GM18861 (cell line): ENCODE results near the gene GFRAL.

Experiments
- ATAC-seq: cut with Tn5 transposase; IDR thresholded peaks from one replicate; pipeline ENCODE4 v1.9.1; 2021; ENCODE audit not compliant: unreplicated experiment

GFRAL gene

DNA sequence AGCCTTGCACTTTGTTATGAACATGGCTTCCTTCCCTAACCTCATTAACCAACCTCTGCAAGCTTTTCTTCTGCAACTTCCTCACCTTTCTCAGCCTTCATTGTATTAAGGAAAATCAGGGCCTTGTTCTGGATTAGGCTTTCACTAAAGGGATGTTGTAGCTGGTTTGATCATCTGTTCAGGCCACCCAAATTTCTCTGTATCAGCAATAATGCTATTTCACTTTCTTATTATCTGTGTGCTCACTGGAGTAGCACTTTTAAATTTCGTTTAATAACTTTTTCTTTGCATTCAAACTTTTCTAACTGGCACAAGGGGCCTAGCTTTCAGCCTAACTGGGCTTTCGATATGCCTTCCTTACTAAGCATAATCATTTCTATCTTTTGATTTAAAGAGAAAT is 96.7 kb downstream of the GFRAL start:
- no peak for ATAC-seq

DNA sequence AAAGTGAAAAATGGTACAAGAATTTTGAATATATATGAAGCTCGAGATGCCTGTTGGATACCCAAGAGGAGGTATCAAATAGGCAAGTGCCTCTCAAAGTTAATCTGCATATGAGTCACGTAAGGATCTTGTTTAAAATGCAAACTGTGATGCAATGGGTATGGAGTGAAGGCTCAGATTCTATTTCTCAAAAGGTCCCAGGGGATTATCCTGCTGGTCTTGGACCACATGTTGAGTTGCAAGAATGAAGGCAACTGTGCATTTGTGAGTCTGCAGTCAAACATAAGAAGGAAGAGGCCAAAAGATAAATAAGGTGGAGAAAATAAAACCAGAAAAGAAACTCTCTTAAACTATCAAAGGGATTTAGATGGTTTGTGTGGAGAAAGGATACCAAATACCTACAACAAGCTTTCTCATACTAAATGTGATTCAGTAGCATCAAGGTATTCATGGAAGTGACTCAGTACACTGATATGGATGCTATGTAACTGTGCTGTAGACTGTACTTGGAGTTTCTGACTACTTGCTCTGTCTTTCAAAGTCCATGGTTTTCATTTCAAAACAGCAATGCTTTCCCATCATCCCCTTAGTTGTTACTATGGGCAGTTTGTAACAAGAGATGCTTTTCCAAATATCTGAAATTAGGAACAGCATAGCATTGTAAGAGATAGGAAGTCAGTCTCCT is 106.3 kb downstream of the GFRAL start:
- no peak for ATAC-seq

DNA sequence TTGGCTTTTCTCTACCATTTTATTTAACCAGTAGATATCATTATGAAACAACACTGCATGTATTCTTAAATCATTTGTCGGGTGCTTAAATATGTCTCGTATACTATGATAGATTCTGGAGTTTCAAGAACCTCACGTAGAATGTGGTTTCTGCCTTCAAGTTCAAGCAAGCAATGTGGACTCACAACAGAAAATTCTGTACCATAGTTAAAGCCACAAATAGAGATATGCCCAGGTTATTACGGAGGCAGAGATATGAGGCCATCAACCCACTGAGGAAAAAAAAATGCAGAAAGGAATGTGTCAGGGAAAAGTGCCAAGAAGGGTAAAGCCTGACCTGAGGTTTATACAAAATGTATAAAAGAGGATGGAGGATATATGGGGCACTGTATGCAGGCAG is 109.9 kb downstream of the GFRAL start:
- ATAC-seq: no peak

DNA sequence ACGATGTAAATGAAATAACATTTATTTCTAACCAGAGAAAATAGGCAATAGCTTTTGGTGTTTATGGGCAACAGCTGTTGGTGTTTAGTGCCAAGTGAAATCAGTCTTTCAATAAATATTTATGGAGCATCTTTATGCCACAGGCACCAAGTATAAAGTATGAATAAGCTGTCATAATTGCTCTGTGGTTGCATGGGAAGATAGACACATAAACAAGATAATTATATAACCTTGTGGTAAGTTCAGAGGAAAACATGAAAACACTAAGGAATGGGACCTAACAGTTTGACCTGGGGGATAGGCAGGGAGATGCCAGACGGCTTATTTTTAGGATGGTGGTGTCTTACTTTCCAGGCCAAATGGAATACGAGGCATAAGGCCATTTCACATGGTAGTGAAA is 110.9 kb downstream of the GFRAL start:
- ATAC-seq: no peak

DNA sequence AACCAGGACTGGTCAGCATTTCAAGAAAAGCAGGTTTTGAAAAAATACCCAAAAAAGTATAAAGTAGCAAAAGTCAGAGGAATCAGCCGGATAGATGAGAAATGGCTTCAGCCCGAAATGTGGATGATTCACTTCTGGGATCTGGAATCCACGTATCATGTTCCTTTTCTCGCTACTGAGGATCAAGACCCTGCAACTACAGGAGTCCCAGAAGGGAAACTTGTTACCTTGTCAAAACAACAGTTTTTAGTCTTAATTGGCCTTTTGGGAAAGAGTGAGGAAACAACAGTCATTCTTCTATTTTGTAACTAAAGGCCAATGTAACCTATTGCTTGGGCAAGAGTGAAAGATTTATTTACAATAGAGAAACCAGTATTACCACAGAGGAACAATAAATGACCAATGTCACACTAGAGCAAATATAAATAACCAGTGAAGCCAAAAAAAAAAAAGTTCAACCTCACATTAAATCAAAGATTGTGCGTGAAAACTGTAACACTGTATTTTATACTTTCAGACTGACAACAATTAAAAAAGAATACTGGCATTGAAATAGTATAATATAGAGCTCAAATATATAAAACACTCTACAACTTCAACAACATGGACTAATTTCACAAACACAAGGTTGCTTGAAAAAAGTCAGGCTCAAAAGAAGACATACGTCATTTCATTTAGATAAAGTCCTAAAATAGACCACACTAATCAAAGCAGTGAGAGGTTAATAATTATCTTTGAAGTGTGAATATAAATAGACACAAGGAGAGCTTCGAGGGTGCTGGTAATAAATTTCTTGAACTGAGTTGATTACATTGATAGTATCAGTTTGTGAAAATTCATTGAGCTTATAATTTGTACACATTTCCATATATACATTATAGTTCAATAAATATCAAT is 116.2 kb downstream of the GFRAL start:
- ATAC-seq: no peak

DNA sequence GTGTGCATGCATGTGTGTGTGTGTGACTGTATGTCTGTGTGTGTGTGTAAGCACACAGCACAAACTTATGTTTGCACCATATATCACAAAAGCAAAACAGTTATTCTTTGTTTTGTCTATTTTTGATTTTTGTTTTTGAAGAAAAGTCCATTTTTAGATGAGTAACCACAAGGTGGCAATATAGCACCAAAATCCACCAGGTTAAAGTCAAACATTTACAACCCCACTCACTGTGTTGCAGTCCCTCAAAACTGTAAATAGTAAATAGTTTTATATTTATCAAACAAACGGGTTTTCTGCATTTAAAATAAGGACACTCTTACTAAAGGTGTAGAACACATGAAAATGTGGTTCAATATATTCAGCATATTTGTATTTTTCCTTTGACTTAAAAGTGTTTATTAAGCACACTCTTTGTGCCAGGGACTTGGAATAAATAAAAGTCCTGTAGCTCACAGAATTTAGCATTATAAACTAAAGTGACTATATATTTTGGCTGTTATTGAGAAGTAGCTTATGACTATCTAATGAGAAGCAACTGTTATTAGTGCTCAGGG is 118.5 kb downstream of the GFRAL start:
- peak; percentile 54 for ATAC-seq

DNA sequence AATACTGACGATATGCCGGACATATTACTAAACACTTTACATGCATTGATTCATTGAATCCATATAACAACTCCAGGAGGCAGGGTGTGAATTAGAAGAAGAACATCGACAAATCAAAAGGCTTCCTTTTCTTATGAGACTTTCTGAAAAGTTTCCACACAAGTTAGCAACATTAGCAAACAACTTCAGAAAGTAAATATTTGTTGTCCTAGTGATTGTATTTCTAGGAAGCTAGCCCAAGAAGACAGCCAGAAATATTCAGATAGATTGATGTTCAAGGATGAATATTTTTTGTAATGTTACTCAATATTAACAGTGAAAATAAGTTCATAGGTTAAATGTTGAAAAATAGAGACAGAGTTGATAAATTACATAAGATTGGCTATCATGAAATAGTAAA is 120.6 kb downstream of the GFRAL start:
- no peak for ATAC-seq

DNA sequence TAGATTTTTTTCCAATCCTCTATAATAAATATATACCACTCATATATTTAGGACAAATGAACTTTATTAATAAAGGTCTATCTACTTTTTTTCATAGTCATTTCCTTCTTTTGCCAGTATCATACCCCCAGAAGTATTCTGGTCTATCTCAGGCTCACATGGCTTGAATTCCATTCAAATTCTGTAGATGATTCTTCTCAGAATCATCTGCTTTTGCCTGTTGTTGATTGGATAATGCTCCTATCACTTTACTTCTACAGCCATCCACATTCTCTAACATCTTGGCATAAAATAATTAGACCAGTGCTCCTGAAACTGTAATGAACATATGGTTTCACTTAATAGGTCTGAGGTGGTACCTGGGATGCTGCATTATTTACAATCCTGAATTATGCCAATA is 121.2 kb downstream of the GFRAL start:
- no peak for ATAC-seq

DNA sequence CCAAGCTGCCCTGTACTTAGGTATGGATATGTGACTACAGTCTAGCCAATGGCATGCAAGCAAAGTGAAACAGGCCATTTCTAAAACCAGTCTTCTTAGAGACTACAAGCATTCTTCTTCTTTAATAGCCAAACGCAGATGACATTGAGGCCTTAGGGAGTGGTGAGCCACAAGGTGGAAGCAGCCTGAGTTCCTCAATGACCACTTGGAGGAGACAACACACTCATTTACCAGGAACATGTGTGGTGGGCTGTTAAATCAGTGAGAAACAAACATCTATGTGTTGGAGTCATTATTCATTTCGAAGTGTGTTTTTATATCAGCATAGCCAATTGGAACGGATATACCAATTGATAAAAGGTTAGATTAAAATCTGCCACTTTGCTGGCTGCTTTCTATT is 122.0 kb downstream of the GFRAL start:
- ATAC-seq: no peak

DNA sequence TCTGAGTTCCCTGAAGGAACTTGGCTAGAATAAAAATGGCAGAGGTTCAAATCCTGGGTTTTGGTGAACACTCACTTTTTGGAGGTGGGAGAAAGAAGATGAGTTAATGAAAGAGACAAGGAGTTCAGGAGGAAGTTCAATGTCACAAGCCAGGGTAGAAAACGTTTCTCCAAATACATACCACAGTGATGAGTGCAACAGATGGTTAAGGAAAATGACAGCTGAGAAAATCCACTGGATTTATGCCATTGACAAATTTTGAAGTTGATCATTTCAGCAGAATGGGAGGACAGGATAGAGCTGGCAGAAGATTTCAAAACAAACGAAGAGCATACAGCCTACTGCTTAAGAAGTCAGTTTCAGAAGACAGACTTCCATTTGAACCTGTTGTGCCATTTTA is 122.7 kb downstream of the GFRAL start:
- ATAC-seq: no peak
